GM12878 (cell line): ENCODE results near the gene RHEB. TPM values are rescaled to one million over a fixed set of nuclear protein-coding genes. Genes with fewer than 3 reads are reported as not detected.

Experiments used
- ATF2 ChIP-seq: IDR thresholded peaks from 2 replicates; pipeline ENCODE4 v1.6.1; 2012; ENCODE audit warnings: low read length, inconsistent platforms
- CUX1 ChIP-seq: IDR thresholded peaks from 2 replicates; pipeline ENCODE4 v1.6.1; 2012; ENCODE audit warnings: improper control_type of control experiment, low read depth, low read length; ENCODE audit not compliant: insufficient replicate concordance
- E4F1 ChIP-seq: fragments of 450-650 bp; IDR thresholded peaks from 2 replicates; pipeline ENCODE4 v1.6.1; 2018; ENCODE audit warnings: borderline replicate concordance, mild to moderate bottlenecking; ENCODE audit not compliant: partially characterized antibody
- ELK1 ChIP-seq: IDR thresholded peaks from 2 replicates; pipeline ENCODE4 v1.6.1; 2012; ENCODE audit warnings: low read depth, low read length, improper control_type of control experiment
- HCFC1 ChIP-seq: fragments of 150-350 bp; IDR thresholded peaks from 2 replicates; pipeline ENCODE4 v1.6.1; 2014; ENCODE audit warnings: low read length
- HSF1 ChIP-seq: fragments of 150-350 bp; IDR thresholded peaks from 2 replicates; pipeline ENCODE4 v1.6.1; 2014; ENCODE audit warnings: mild to moderate bottlenecking, low read depth, low read length
- NFIC ChIP-seq: IDR thresholded peaks from 2 replicates; pipeline ENCODE4 v1.6.1; 2012; ENCODE audit warnings: low read depth, mild to moderate bottlenecking, inconsistent platforms, low read length, moderate library complexity
- SIX5 ChIP-seq: IDR thresholded peaks from 2 replicates; pipeline ENCODE4 v1.6.1; 2011; ENCODE audit warnings: mild to moderate bottlenecking, low read depth, low read length, moderate library complexity; ENCODE audit not compliant: severe bottlenecking
- SREBF1 ChIP-seq: IDR thresholded peaks from 2 replicates; pipeline ENCODE4 v1.6.1; 2012; ENCODE audit warnings: mild to moderate bottlenecking, low read length
- SRF ChIP-seq, 2 experiments: IDR thresholded peaks; 2 replicates each; pipeline ENCODE4 v1.6.1; 2011; ENCODE audit warnings: low read depth in 2 of 2, low read length in 2 of 2, mild to moderate bottlenecking in 1 of 2, moderate library complexity in 1 of 2
- YY1 ChIP-seq: IDR thresholded peaks from 2 replicates; pipeline ENCODE4 v1.6.1; 2011; ENCODE audit warnings: low read depth, mild to moderate bottlenecking, low read length
- ZNF687 ChIP-seq: fragments of 450-650 bp; IDR thresholded peaks from 2 replicates; pipeline ENCODE4 v1.6.1; 2017; ENCODE audit warnings: mild to moderate bottlenecking, moderate library complexity
- polyA plus RNA-seq, 11 experiments: library from polyadenylated mRNA; depleted of rRNA in 4 of 11; unstranded in 6 of 11; stranded (reverse) in 5 of 11; fragments of >200 nt; fragmentation: Nextera tagmentation in 4 of 11; fragmentation: Illumina TruSeq in 1 of 11; extraction: Ambion mirVana in 4 of 11; extraction: Trizol in 1 of 11; gene quantifications; 1 replicate in 1 of 11; 2 replicates in 10 of 11; pipeline versions ENCODE4 v1.2.1 to v1.2.3, GENCODE V29; 2011 to 2016; ENCODE audit warnings: inconsistent platforms in 2 of 11, missing spikeins in 2 of 11, low read depth in 1 of 11
- total RNA-seq, 4 experiments: library from RNA; depleted of rRNA in 3 of 4; stranded (reverse); fragments of >200 nt in 3 of 4; fragmentation: Illumina TruSeq in 1 of 4; extraction: Trizol in 1 of 4; gene quantifications; 2 replicates each; pipeline versions ENCODE4 v1.2.1 to v1.2.3, GENCODE V29; 2013 to 2021

The RHEB gene
- total and polyA plus RNA-seq, 10 of the 15 experiments (the other 5 are each of a cell fraction or from before 2014, with no cell fraction given), result 6.2 to 67.8 (median 38.0) TPM

GRCh38 chr7:151472644-151473380 is 46.9 kb downstream of the RHEB start (continued):
- TF ChIP-seq ZNF687 (peak; percentile 64), NFIC (peak; percentile 91), ATF2 (0 out of 2 replicates have a peak, but pooled peaks have one; percentile 73), E4F1 (no peak), HSF1 (no peak), ELK1 (no peak), HCFC1 (no peak), SRF (IDR thresholded peaks at IDR 0.05; ENCODE audit: low read depth in 2 of 2, low read length in 2 of 2) (no peak), SIX5 (no peak), YY1 (0 out of 2 replicates have a peak, but pooled peaks have one; percentile 40), SREBF1 (no peak), CUX1 (peak; percentile 40)
